Pancreas (tissue), 10 donors: ENCODE measurements around the gene PHF21B. TPM values are rescaled to one million over a fixed set of nuclear protein-coding genes. Genes with fewer than 3 reads are reported as not detected.

Source experiments
- ATAC-seq, 4 donors: fragments of 200-7000 bp; cut with Tn5 transposase; one replicate each; pipeline versions ENCODE4 v1.8.0 to v1.9.1; 2020; ENCODE audit warnings: mild to moderate bottlenecking in 4 of 4, moderate library complexity in 4 of 4
- DNase-seq, 6 donors: peaks; one replicate each; pipeline ENCODE4 v3.0.0-alpha.2; 2020
- FAIRE-seq: peaks from 2 replicates; lab custom pipeline; 2012; peaks lifted over from hg19 to GRCh38; lab: Jason Lieb, UNC
- H3K27ac ChIP-seq, 4 donors: fragments of 200-600 bp; sonication (generic); 1 replicate in 3 of 4; 2 replicates in 1 of 4; pipeline versions ENCODE4 v1.5.0 to v1.8.0; 2020
- H3K27me3 ChIP-seq, 4 donors: fragments of 200-600 bp; one replicate each; pipeline ENCODE4 v1.8.0; 2021
- H3K36me3 ChIP-seq, 3 donors: fragments of 200-600 bp; sonication (generic) in 1 of 3; one replicate each; pipeline versions ENCODE4 v1.5.0 to v1.8.0; 2020 to 2021
- H3K4me1 ChIP-seq, 3 donors: fragments of 200-600 bp; one replicate each; pipeline ENCODE4 v1.8.0; 2021
- H3K4me3 ChIP-seq, 4 donors: fragments of 200-600 bp; sonication (generic) in 2 of 4; one replicate each; pipeline versions ENCODE4 v1.5.0 to v1.8.0; 2020 to 2021
- H3K9me3 ChIP-seq, 4 donors: fragments of 200-600 bp; one replicate each; pipeline ENCODE4 v1.8.0; 2021
- CTCF ChIP-seq, 4 donors: fragments of 200-600 bp; sonication (generic) in 3 of 4; IDR thresholded peaks; one replicate each; pipeline versions ENCODE4 v1.5.0 to v1.8.0; 2021; ENCODE audit warnings: antibody characterized with exemption in 4 of 4
- WGBS, 2 donors: extraction: QIAGEN DNeasy Blood & Tissue Kit; methylation state at CpG; one replicate each; pipeline ENCODE4 v1.1.7; 2013; 5-methylcytosine and 5-hydroxymethylcytosine counted together
- intact Hi-C, 3 donors: fragments of 100-400 bp; cut with DNase I; formaldehyde crosslinking; loops; one replicate each; pipeline versions ENCODE4 v1.11.1 to v1.14.2; 2022
- polyA plus RNA-seq, 2 donors: library from polyadenylated mRNA; stranded (reverse); fragments of 200-250 nt; gene quantifications; one replicate each; pipeline ENCODE4 v1.2.3, GENCODE V29; 2013
- total RNA-seq, 6 donors: library from RNA; stranded (reverse); fragmentation: NEBNext Ultra II Directional in 4 of 6; extraction: Animal tissue kit (Norgen Biotek cat#: 25700) in 4 of 6; gene quantifications; one replicate each; pipeline versions ENCODE4 v1.2.1 to v1.2.4, GENCODE V29; 2021 to 2023
- donor health status: healthy with polysubstance abuse.
- donor health status: DM: no; HTN: no; CAD: no; lungs with moderate emphysema.
- donor health status: DM: no; HTN: no; CAD: no.
- donor health status: control.
- donor health status: control.
- donor health status: Bipolar disorder and iron deficiency.
- donor health status: DM: yes; HTN: yes; CAD: no.
- donor health status: DM: no; HTN: no; CAD: no.
- donor health status: DM: no; HTN: no; CAD: no.
- donor health status: DM: yes; HTN: yes; CAD: no.

Gene PHF21B
- total and polyA plus RNA-seq, 8 donors: 0.34 to 2.9 (median 0.57) TPM; not detected in 1

GRCh38 chr22:44893731-44894080 lies 116.1 kb downstream of the PHF21B start:
- DNase-seq (no peak), FAIRE-seq (no peak), ATAC-seq (no peak)
- no peak for TF ChIP-seq CTCF (IDR thresholded peaks at IDR 0.05)
- Histone ChIP-seq H3K27me3 (no peaks in the 10 kb centered on the region), H3K9me3 (no peaks in the 10 kb centered on the region), H3K36me3 (no peaks in the 10 kb centered on the region), H3K27ac (no peak overlapping the region), H3K4me1 (no peaks in the 10 kb centered on the region), H3K4me3 (no peak overlapping the region)
- 35 to 59% methylated on average over 7 of the region's 7 CpGs for WGBS, 2 donors
- intact Hi-C loops: no loop called here

- Histone ChIP-seq H3K27me3 (no peaks in the 10 kb centered on the region), H3K27ac (no peak overlapping the region), H3K4me1 (no peaks in the 10 kb centered on the region), H3K4me3 (no peak overlapping the region), H3K36me3 (no peaks in the 10 kb centered on the region), H3K9me3 (no peaks in the 10 kb centered on the region)
- no peak for DNase-seq
- WGBS, 2 donors: 60 to 69% methylated on average over 20 of the region's 20 CpGs
- no peak for ATAC-seq
- FAIRE-seq: no peak
- intact Hi-C loops: no loop called here
- no peak for TF ChIP-seq CTCF (IDR thresholded peaks at IDR 0.05)
Observed at GRCh38 chr22:44892803-44893730, 116.7 kb downstream of the PHF21B start.

- H3K9me3 ChIP-seq: no peaks in the 10 kb centered on the region
- intact Hi-C loops: no loop called here
- 64 to 75% methylated on average over 13 of the region's 13 CpGs for WGBS, 2 donors
- H3K4me3 ChIP-seq: no peak overlapping the region
- no peaks in the 10 kb centered on the region for H3K36me3 ChIP-seq
- H3K4me1 ChIP-seq: no peaks in the 10 kb centered on the region
- H3K27ac ChIP-seq: no peak overlapping the region
- FAIRE-seq: no peak
- no peak for DNase-seq
- no peak for TF ChIP-seq CTCF (IDR thresholded peaks at IDR 0.05)
- H3K27me3 ChIP-seq: no peaks in the 10 kb centered on the region
- no peak for ATAC-seq
Observed at GRCh38 chr22:44892243-44892642, 117.6 kb downstream of the PHF21B start.

GRCh38 chr22:44891791-44892190 lies 118.0 kb downstream of the PHF21B start:
- DNase-seq: no peak

More at GRCh38 chr22:44891791-44892190, 118.0 kb downstream of the PHF21B start:
- intact Hi-C loops: no loop called here
- FAIRE-seq: no peak
- no peaks in the 10 kb centered on the region for H3K36me3 ChIP-seq
- no peaks in the 10 kb centered on the region for H3K9me3 ChIP-seq
- ATAC-seq: no peak
- no peaks in the 10 kb centered on the region for H3K4me1 ChIP-seq
- H3K4me3 ChIP-seq: no peak overlapping the region
- H3K27ac ChIP-seq: no peak overlapping the region
- TF ChIP-seq CTCF (IDR thresholded peaks at IDR 0.05): no peak
- 76 to 84% methylated on average over 11 of the region's 11 CpGs for WGBS, 2 donors
- H3K27me3 ChIP-seq: no peaks in the 10 kb centered on the region
